IPS DF 4.7 (cell line): ENCODE measurements around the gene TSPAN17.

Experiments
- DNase-seq: peaks from one replicate; pipeline ENCODE4 v3.0.0-alpha.2; 2013; ENCODE audit warnings: low spot score; ENCODE audit errors: extremely low read depth

Gene TSPAN17

GRCh38 chr5:176642675-176643490, 4.4 kb upstream of the TSPAN17 start:
- no peak for DNase-seq

DNA sequence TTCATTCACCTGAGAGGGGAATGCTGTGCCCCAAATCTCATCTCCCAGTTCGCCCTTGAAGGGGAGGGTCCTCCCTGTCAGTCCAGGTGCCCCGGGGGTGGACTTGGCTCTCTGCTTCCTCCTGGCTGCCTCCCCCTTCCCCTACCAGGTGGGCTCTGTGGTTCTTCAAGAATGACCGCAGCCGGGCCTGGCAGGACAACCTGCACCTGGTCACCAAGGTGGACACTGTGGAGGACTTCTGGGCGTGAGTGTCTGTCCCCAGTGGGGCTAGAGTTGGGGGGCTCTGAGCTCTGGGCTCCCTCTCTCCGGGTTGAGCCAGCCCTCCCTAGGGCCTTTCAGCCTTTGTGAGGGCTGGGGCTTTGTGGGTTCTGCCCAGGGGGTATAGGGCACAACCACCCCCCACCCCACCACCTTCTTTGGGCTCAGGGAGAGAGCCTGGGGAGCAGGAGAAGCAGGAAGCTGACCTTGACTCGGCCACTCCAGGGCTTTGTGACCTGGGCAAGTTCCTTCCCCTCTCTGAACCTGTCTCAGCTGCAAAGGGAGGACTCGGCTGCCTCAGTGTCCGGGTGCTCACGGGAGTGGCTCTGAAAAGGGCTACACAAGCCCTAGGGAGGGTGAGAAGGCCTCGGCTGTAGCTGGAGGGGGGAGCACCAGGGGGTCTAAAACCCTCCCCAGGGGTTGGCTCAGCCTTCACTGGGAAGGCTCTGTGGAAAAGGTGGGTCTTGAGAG, 3.6 kb upstream of the TSPAN17 start:
- DNase-seq = no peak

DNA sequence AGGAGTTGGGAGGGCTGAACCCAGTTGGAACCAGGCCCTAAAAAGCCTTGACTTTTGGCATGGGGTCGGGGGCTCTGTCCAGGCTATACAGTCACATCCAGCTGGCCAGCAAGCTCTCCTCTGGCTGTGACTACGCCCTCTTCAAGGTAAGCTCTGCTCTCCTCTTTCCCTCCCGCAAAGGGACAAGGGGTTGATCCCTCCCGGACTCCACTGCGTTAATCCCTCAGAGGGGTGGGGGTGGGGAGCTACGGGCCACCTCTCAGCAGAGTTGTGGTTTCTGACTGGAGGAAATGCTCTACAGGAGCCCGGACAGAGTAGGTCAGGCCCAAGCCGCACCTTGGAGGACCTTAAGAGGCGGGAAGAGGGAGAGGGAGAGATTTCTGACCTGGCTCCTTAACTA, 3.0 kb upstream of the TSPAN17 start:
- DNase-seq = no peak

DNA sequence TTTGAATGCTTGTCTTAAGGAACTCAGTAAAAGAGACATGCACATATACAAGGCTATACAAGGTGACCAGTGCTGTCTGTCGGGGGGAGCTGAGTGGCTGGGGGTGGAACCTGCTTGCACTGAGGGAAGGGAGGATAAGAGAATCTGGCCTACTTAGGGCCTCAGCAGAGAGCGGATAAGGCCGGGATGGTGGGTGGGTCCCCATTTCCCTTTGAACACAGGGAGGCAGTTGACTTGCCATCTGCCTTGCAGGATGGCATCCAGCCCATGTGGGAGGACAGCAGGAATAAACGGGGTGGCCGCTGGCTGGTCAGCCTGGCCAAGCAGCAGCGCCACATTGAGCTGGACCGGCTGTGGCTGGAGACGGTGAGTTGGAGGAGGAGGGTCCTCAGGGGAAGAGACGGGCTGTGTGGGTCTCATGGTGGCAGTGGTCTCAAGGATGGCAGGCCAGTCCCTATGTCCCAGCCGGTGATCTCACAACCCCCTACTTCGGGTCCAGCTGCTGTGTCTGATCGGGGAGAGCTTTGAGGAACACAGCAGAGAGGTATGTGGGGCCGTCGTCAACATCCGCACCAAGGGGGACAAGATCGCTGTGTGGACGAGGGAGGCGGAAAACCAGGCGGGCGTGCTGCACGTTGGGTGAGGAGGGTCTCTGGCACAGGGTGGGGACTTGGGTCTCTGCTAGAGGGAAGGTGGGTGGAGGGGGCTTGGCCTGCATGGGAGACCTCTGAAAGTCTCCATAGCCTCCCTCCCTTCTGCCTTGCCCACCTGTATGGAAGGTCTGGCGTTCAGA, 2.2 kb upstream of the TSPAN17 start:
- DNase-seq = no peak

GRCh38 chr5:176646049-176646706, 1.1 kb upstream of the TSPAN17 start:
- no peak for DNase-seq

DNA sequence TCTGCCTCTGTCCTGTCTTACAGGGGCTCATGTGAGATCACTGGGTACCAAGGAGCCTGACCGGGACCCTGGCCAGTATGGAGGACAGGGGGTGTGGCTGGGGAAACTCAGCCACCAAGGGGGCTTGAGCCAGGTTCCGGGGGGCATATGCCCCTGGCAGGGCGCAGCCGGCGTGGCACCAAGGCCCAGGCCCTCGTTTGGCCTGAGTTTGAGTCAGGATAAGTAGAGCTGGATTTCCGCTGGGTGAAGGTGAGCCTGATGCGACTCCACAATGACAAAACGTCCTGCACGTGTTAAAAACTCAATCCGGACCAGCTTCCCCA, 616 bp upstream of the TSPAN17 start:
- DNase-seq = no peak

- DNase-seq = no peak
These were observed 674 bp downstream of the TSPAN17 start for GRCh38 chr5:176647843-176648473.

- no peak for DNase-seq
These were observed 1.4 kb downstream of the TSPAN17 start for GRCh38 chr5:176648474-176649194.

- DNase-seq = no peak
These were observed 3.1 kb downstream of the TSPAN17 start for GRCh38 chr5:176650354-176650884.

- DNase-seq = no peak
These were observed 4.2 kb downstream of the TSPAN17 start for GRCh38 chr5:176651472-176651980.

DNA sequence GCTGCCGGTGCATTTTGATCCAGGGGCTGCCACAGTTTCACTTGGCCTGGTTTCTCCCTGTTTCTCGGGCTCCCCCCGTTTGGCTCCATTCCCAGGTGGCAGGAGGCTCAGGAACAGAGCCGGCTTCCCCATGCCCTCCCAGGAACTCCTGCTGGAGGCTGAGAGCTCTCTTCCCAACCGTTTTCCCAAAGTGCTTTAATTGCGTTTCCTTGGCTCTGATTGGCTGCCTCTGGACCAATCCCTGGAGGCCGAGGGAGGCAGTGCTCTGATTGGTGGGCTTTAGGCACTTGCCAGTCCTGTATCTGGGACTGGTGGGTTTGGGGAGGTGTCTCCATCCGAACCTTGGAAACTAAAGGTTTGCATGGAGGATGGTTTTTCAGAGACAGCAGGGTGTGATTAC, 4.9 kb downstream of the TSPAN17 start:
- no peak for DNase-seq

- no peak for DNase-seq
These were observed 6.4 kb downstream of the TSPAN17 start for GRCh38 chr5:176653401-176654385.

DNA sequence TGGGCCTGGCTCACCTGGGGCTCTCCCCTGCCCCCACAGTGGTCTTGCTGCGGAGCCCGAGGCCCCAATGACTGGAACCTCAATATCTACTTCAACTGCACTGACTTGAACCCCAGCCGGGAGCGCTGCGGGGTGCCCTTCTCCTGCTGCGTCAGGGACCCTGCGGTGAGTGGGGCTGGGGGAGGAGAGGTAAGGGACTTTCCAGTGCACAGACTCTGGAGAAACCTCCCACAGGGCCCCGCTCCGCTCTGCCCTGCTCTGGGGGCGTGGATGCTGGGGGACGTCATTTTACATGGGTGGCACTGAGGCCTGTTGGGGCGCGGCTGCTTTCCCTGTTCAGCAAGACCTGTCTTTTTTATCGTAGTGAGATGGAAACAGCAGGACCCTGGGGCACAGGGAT, 7.6 kb downstream of the TSPAN17 start:
- DNase-seq = no peak

DNA sequence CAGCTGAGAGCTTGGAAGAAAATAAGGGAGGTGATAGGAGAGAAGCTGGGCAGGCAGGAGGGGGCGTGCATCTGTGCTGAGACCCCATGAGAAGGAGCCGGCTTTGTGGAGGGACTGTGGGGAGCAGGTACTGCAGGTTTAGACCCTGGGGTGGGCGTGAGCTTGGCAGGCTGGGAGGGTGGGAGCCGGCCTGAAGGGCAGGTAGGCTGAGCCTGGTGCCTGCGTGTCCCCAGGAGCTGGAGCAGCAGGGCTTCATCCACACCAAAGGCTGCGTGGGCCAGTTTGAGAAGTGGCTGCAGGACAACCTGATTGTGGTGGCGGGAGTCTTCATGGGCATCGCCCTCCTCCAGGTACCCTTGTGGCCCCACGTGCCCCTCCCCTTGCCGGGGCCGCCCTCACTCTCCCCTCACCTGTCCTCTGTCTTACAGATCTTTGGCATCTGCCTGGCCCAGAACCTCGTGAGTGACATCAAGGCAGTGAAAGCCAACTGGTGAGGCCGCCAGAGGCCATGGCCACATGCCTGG, 9.2 kb downstream of the TSPAN17 start:
- no peak for DNase-seq

DNA sequence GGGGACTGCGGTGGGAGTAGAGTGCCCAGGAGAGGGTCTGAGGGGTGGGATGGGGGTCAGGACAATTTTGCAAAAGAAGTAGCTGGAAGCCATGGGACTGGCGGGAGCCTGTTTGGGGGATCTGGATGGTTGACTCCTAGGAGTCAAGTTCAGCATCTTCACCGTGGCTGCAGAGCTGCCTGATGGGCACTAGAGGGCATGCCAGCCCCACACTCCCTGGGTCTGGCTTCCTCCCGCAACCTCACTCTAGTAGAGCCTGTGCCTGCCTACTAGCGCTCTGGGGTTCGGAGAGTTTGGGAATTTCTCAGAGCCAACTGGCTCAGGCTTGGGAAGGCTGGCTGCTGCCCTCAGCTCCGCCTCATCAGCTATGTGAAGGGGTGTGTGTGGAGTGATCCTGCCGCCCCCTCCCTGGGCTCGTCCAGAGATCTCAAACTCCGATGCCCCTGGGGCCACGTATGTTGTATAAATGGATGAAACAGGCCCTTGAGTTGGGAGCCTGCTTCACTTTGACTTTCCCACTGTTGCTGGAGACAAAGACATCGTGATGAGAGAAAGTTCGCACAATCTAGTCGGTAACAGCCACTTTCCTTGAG, 10.8 kb downstream of the TSPAN17 start:
- DNase-seq = peak; percentile 56

- DNase-seq = no peak
These were observed 11.7 kb downstream of the TSPAN17 start for GRCh38 chr5:176658817-176659511.

GRCh38 chr5:176659512-176659839, 12.2 kb downstream of the TSPAN17 start:
- DNase-seq = no peak
